M059J (cell line): ENCODE data around the gene CCDC85B. TPM values are rescaled to one million over a fixed set of nuclear protein-coding genes. Genes with fewer than 3 reads are reported as not detected.

Experiments used
- DNase-seq: peaks from one replicate; pipeline ENCODE4 v3.0.0-alpha.2; 2012; ENCODE audit warnings: low read depth
- total RNA-seq: library from RNA; depleted of rRNA; stranded (reverse); fragments of >200 nt; shearing (Covaris generic); gene quantifications from 2 replicates; pipeline ENCODE4 v1.2.3, GENCODE V29; 2014

Gene CCDC85B
- total RNA-seq, 1 experiment from 2014 or later, result 95.3 TPM

- peak; percentile 97 for DNase-seq
Observed at GRCh38 chr11:65857853-65858680, 32.4 kb upstream of the CCDC85B start, which contains the start of gene CFL1. TSS of gene CFL1 (minus strand) at chr11:65858180. CDS start at chr11:65858099, 81 bp downstream.

- no peak for DNase-seq
Observed at GRCh38 chr11:65858681-65859087, 31.8 kb upstream of the CCDC85B start.

- peak; percentile 100 for DNase-seq
Observed at GRCh38 chr11:65859095-65859811, 31.2 kb upstream of the CCDC85B start.

GRCh38 chr11:65859812-65860277, 30.6 kb upstream of the CCDC85B start:
- no peak for DNase-seq

GRCh38 chr11:65860278-65861164, 30.0 kb upstream of the CCDC85B start, which contains the start of gene MUS81:
TSS of gene MUS81 (plus strand) at chr11:65860433. CDS start at chr11:65860754, 321 bp downstream.
- peak; percentile 99 for DNase-seq

GRCh38 chr11:65861165-65861505, 29.3 kb upstream of the CCDC85B start:
- DNase-seq, result peak; percentile 38

- DNase-seq, result no peak
Observed at GRCh38 chr11:65861533-65862183, 28.8 kb upstream of the CCDC85B start.

- no peak for DNase-seq
Observed at GRCh38 chr11:65862191-65862735, 28.2 kb upstream of the CCDC85B start.

- no peak for DNase-seq
Observed at GRCh38 chr11:65862941-65863888, 27.3 kb upstream of the CCDC85B start.

GRCh38 chr11:65863889-65864705, 26.4 kb upstream of the CCDC85B start:
- DNase-seq, result no peak

GRCh38 chr11:65864706-65865471, 25.6 kb upstream of the CCDC85B start:
- no peak for DNase-seq

- DNase-seq, result no peak
Observed at GRCh38 chr11:65865550-65866172, 24.8 kb upstream of the CCDC85B start.

- no peak for DNase-seq
Observed at GRCh38 chr11:65866509-65867283, 23.8 kb upstream of the CCDC85B start.

GRCh38 chr11:65867284-65868071, 23.0 kb upstream of the CCDC85B start:
- no peak for DNase-seq

- DNase-seq, result peak; percentile 47
Observed at GRCh38 chr11:65868076-65868667, 22.3 kb upstream of the CCDC85B start.

GRCh38 chr11:65868907-65869306, 21.6 kb upstream of the CCDC85B start:
- no peak for DNase-seq
